ENCODE data around the gene FGF14. TPM values are rescaled to one million over a fixed set of nuclear protein-coding genes. Genes with fewer than 3 reads are reported as not detected.

The FGF14 gene
- total and polyA plus RNA-seq, 2 donors (not counting 1 experiment from before 2014, with no cell fraction given): under 0.01 TPM; not detected in 1

GRCh38 chr13:101726681-101727080 is 675.2 kb downstream of the FGF14 start:
- H3K36me3 ChIP-seq (replicated peaks in 1 of 2; ENCODE audit: control extremely low read depth in 1 of 2, control insufficient read depth in 1 of 2, extremely low read depth in 1 of 2, insufficient read depth in 2 of 2, low read length in 1 of 2): no peaks in the 10 kb centered on the region
- ChIA-PET CTCF (no interaction called here), POLR2A (no interaction called here)
- H3K79me2 ChIP-seq (ENCODE audit: control insufficient read depth, insufficient read depth, low read length): no peaks in the 10 kb centered on the region
- no peak overlapping the region for H2AFZ ChIP-seq (ENCODE audit: insufficient read depth, low read depth, low read length, poor library complexity, severe bottlenecking)
- no peaks in the 10 kb centered on the region for H3K9me3 ChIP-seq (ENCODE audit: control extremely low read depth in 1 of 3, control insufficient read depth in 2 of 3, insufficient read depth in 1 of 3, low read length in 2 of 3)
- no CpG with 5 or more reads among the region's 2 CpGs for WGBS (ENCODE audit: insufficient coverage)
- no peak overlapping the region for H3K4me2 ChIP-seq (replicated peaks; ENCODE audit: low read depth, low read length, poor library complexity, severe bottlenecking)
- no peak overlapping the region for H3K9ac ChIP-seq (ENCODE audit: low read length)
- Mint-ChIP-seq H3K27ac (no peak overlapping the region), H3K9me3 (ENCODE audit: insufficient read depth) (no peaks in the 10 kb centered on the region), H3K4me3 (no peak overlapping the region), H3K4me1 (no peaks in the 10 kb centered on the region), H3K27me3 (no peaks in the 10 kb centered on the region)
- ATAC-seq (ENCODE audit: low read depth) (no peak), DNase-seq (no peak)
- no peak overlapping the region for H3K4me3 ChIP-seq (ENCODE audit: control extremely low read depth in 1 of 5, extremely low read depth in 1 of 5, insufficient read depth in 1 of 5, low read depth in 2 of 5, low read length in 4 of 5)
- intact Hi-C loops (cut with micrococcal nuclease): no loop called here
- no peak overlapping the region for H3K27ac ChIP-seq (ENCODE audit: low read length in 2 of 2)
- TF ChIP-seq, protein P1, sequence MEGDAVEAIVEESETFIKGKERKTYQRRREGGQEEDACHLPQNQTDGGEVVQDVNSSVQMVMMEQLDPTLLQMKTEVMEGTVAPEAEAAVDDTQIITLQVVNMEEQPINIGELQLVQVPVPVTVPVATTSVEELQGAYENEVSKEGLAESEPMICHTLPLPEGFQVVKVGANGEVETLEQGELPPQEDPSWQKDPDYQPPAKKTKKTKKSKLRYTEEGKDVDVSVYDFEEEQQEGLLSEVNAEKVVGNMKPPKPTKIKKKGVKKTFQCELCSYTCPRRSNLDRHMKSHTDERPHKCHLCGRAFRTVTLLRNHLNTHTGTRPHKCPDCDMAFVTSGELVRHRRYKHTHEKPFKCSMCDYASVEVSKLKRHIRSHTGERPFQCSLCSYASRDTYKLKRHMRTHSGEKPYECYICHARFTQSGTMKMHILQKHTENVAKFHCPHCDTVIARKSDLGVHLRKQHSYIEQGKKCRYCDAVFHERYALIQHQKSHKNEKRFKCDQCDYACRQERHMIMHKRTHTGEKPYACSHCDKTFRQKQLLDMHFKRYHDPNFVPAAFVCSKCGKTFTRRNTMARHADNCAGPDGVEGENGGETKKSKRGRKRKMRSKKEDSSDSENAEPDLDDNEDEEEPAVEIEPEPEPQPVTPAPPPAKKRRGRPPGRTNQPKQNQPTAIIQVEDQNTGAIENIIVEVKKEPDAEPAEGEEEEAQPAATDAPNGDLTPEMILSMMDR (IDR thresholded peaks at IDR 0.05): no peak
- no peak for TF ChIP-seq EZH2 (IDR thresholded peaks at IDR 0.05; ENCODE audit: borderline replicate concordance, insufficient read depth, low read depth, low read length, poor library complexity, severe bottlenecking)
- H3K4me1 ChIP-seq (ENCODE audit: control insufficient read depth in 2 of 2, insufficient read depth in 2 of 2, low read length in 2 of 2): no peaks in the 10 kb centered on the region
- no peaks in the 10 kb centered on the region for H3K27me3 ChIP-seq (replicated peaks in 1 of 4; ENCODE audit: control extremely low read depth in 1 of 4, control insufficient read depth in 3 of 4, insufficient read depth in 4 of 4, low read length in 3 of 4)
- H4K20me1 ChIP-seq (ENCODE audit: control insufficient read depth, insufficient read depth, low read length, poor library complexity, severe bottlenecking): no peaks in the 10 kb centered on the region

- Histone ChIP-seq H3K36me3 (replicated peaks in 1 of 2; ENCODE audit: control extremely low read depth in 1 of 2, control insufficient read depth in 1 of 2, extremely low read depth in 1 of 2, insufficient read depth in 2 of 2, low read length in 1 of 2) (no peaks in the 10 kb centered on the region), H3K4me3 (ENCODE audit: control extremely low read depth in 1 of 5, extremely low read depth in 1 of 5, insufficient read depth in 1 of 5, low read depth in 2 of 5, low read length in 4 of 5) (no peak overlapping the region), H3K9ac (ENCODE audit: low read length) (no peak overlapping the region), H3K4me1 (ENCODE audit: control insufficient read depth in 2 of 2, insufficient read depth in 2 of 2, low read length in 2 of 2) (no peaks in the 10 kb centered on the region), H4K20me1 (ENCODE audit: control insufficient read depth, insufficient read depth, low read length, poor library complexity, severe bottlenecking) (no peaks in the 10 kb centered on the region), H2AFZ (ENCODE audit: insufficient read depth, low read depth, low read length, poor library complexity, severe bottlenecking) (no peak overlapping the region), H3K27me3 (replicated peaks in 1 of 4; ENCODE audit: control extremely low read depth in 1 of 4, control insufficient read depth in 3 of 4, insufficient read depth in 4 of 4, low read length in 3 of 4) (no peaks in the 10 kb centered on the region), H3K9me3 (ENCODE audit: control extremely low read depth in 1 of 3, control insufficient read depth in 2 of 3, insufficient read depth in 1 of 3, low read length in 2 of 3) (no peaks in the 10 kb centered on the region), H3K79me2 (ENCODE audit: control insufficient read depth, insufficient read depth, low read length) (no peaks in the 10 kb centered on the region), H3K4me2 (replicated peaks; ENCODE audit: low read depth, low read length, poor library complexity, severe bottlenecking) (no peak overlapping the region), H3K27ac (ENCODE audit: low read length in 2 of 2) (no peak overlapping the region)
- no peaks in the 10 kb centered on the region for H3K4me1 Mint-ChIP-seq
- no peak overlapping the region for H3K4me3 Mint-ChIP-seq
- no peak overlapping the region for H3K27ac Mint-ChIP-seq
- H3K27me3 Mint-ChIP-seq: peaks cover 6% of the 10 kb centered on the region
- WGBS (ENCODE audit: insufficient coverage): no CpG with 5 or more reads among the region's 3 CpGs
- DNase-seq (no peak), ATAC-seq (ENCODE audit: low read depth) (no peak)
- ChIA-PET CTCF (no interaction called here), POLR2A (no interaction called here)
- H3K9me3 Mint-ChIP-seq (ENCODE audit: insufficient read depth): no peaks in the 10 kb centered on the region
- intact Hi-C loops (cut with micrococcal nuclease): no loop called here
- TF ChIP-seq, protein P1 (IDR thresholded peaks at IDR 0.05): no peak
- TF ChIP-seq EZH2 (IDR thresholded peaks at IDR 0.05; ENCODE audit: borderline replicate concordance, insufficient read depth, low read depth, low read length, poor library complexity, severe bottlenecking): no peak
Measured at GRCh38 chr13:101718496-101718895, 683.4 kb downstream of the FGF14 start.

Data from B cell (primary cell).